HG02798 (cell line): ENCODE results near the gene HTRA3.

ENCODE experiments used
- ATAC-seq: cut with Tn5 transposase; IDR thresholded peaks from one replicate; pipeline ENCODE4 v1.9.1; 2021; ENCODE audit warnings: mild to moderate bottlenecking; ENCODE audit not compliant: unreplicated experiment, poor library complexity

Gene HTRA3

DNA sequence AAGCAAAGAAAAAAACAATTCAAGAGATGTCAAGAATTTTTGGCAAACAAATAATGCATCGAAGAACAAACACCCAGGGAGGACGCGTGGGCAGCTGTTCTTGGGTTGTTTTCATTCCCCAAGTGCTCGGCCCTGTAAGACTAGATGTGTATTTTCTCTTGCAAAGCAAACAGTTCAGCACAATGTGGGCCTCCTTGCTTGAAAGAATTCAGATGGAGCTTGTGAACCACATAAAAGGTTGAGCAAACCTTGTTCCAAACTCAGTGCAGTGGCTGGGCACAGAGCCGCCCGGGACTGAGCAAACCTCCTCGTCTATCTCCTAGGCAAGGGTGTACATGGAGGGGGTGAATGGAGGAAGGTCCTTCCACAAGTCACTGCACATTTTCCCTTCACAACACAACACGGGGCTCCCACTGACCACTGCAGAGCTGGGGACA is 82.4 kb downstream of the HTRA3 start:
- no peak for ATAC-seq

DNA sequence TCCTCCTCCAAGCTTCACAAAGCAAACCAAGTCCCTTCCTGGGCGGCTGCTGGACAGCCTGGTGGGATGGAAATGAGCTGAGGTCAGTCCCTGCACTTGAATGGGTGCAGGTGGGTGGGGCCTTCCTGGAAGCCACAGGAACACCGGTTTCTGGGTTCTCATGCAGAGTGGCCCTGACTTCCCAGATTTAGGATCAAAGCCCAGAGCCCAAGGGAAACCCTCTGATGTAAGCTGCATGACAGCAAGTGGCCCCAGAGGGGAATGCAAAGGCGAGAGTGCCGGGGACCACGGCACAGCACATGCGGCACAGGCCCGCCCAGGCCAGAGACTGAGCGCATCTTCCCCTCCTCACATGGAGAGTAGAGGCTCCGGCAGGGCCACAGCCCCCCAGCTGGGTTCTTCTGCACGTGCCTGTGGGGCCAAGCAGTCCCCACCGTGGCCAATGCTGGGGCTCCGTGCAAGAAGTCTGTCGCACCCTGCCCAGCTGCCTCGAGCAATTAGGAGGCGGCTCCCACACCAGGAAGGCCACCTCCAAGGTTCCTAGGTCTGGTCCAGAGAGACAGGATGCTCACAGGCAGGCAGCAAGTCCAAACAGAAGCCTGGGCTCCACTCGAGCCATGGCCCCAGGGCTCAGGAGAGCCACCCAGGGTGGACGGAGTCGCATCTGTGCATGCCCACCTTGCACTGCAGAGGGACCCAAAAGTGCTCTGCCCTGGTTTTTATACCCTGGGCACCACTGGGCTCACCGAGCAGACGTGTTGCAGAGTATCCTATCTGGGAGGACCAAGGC is 83.0 kb downstream of the HTRA3 start:
- ATAC-seq = no peak

DNA sequence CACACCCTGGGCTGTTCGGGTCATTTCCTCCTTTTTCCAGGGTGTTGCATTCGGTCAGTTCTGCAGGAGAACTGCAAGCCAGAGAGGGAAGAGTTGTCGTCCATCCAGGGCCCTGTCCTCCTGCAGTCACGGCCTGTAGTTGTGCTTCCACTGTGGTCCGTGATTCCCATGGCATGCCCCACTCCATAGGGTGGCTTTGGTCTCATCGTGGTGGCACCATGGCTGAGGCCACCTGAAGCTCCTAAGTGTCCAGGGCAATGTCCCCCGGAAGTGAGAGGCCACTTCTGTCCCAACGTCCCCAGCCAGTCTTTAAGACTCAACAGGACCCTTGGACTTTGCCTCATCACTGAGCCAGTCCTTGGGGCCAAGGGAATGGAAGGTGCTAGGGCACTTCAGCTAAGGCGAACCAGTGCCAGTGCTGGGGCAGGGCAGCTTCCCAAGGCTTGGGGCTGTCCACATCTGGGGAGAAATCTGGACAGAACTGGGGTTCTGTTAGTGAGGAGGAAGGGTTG is 83.7 kb downstream of the HTRA3 start:
- no peak for ATAC-seq

DNA sequence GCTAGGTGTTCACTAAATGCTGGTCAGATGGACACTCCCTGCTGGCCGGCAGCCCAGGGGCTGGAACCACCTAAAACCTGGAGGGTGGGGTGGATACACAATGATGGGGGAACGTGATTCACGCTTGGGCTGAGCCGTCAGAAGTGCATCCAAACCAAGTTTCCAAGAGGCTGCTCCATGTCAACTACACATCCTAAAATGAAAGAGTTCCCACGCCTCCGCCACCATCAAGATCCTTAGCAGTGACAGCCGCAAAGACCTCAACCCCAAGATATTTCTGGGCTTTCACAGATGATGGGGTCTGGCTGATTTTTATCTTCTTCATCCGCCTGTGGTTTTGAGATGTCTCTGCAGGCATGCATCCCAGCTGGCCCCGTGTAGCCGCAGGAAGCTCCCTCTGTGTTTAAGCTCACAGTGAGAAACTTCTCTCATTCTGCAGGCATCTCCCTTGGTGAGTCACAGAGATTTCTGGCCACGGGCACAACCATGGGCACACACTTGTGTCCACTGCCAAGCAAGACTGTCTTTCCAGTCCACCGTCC is 84.4 kb downstream of the HTRA3 start:
- no peak for ATAC-seq

DNA sequence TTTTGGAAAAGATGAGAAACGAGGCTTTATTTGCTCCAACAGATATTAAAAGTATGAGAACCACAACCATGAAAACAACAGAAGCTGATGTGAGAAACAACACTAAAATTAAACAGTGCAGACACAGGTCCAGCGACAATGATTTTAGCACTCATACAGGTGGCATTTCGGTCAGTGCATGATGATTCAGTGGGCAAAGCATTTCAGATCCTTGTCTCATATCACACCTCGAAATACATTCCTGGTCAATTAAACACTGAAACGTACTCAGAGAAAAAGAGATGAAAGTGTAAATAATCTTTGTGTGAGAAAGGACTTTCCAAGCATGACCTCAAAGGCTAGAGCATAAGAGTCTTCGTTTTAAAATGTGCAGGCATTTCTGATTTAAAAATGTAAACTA is 85.8 kb downstream of the HTRA3 start:
- no peak for ATAC-seq

DNA sequence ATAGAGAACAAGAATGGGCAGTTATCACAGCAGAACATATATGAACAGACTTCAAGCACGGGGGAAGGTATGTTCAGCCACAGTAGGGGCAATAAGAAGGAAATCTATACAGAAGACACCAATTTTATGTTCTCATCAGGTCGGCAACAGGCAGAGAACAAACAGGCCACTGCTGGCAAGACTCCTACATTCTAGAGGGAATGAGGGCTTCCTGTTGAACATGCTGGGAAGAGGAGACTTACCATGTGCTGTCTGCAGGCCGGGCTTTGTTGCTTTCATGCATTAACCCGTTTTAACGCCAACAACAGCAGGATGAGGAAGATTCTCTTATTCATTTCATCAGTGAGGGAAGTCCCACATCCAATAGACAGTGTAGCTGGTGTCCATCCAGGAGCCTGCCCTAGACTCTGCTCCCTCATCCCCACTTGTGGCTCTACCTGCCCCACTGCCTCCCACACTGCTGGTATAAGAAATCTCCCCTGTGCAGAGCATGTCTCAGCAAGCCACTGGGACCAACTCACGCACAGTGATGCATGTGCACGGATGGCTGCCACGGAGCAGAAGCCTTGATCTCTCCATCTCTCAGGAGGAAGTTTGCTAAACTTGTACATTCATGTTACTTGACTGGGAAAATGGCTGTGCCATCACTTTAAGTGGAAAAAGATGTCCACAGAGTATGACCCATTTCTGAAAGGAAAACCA is 86.5 kb downstream of the HTRA3 start:
- ATAC-seq = no peak
